ENCODE results near the gene DNAJC7.
A peak's percentile ranks its signal among the peaks of the same experiment; 100 is the strongest.

DNAJC7 gene

DNA sequence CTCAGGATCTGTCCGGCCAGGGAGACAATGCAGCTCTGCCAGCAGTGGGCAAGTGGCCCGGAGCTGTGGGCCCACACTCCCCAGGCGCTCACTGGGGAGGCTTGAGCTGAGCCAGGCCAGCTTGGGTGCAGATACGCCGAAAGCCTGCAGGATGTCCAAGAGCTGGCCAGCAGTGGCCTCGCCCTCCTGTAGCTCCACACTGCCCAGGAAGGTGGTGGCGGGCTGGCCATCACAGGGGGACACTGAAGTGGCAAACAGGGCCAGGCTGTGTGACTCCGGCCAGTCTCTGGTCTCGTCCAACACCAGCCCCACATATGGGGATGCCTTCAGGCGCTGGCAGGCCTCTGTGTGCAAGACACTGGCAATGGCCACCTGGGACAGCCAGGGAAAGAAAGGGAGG lies 23.6 kb upstream of the DNAJC7 start:
- Histone ChIP-seq H3K9me3 (ENCODE audit: severe bottlenecking) (no peaks in the 10 kb centered on the region), H3K27ac (no peak overlapping the region), H3K4me3 (ENCODE audit: low read depth, low read length) (no peak overlapping the region), H3K36me3 (no peaks in the 10 kb centered on the region; the same call in 1 of the 2 replicates), H3K27me3 (ENCODE audit: insufficient read depth, low read depth, severe bottlenecking) (no peaks in the 10 kb centered on the region)
- TF ChIP-seq CTCF (IDR thresholded peaks at IDR 0.05; ENCODE audit: low read depth, low read length): no peak
- no peak for DNase-seq

DNA sequence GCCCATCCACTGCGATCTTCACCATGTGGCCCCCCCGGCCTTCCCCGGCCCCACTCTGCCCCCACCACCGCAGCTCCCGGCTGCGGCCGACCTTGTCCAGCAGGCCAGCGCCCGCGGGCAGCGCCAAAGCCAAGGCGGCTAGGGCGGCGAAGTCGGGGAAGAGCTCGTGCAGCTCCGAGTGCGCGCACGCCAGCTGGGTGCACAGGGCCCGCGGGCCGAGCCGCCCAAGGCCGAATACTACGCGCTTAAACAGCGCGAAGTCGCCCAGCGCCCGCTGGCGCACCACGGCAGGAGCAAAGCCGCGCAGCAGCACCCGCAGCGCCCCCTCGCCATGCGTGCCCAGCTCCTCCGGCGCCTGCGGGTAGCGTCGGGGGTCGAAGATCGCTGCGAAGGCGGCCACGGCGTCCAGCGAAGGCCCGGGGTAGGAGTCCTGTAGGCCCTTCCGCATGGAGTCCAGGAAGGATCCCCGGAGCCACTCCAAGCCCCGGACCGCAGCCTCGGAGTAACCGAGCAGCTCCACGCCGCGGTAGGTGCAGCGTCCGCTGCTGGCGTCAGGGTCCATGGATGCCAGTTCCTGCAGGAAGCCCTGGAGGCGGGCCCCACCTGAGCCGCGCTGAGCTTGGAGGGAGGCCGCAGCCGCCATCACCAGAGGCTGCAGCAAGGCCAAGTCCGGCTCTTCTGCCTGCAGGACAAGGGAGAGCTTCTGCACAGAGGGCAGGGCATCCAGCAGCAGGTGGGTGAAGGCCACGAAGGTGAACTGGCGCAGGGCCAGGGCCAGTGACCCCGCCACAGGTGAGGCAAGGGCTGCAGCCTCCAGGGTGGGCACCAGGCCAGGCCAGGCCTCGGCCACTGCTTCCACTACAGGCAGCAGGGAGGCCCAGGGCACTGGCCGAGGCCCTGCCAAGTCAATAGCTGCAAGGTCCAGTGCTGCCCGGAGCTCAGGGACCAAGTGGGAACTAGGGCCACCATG lies 22.8 kb upstream of the DNAJC7 start:
- Histone ChIP-seq H3K4me3 (ENCODE audit: low read depth, low read length) (no peak overlapping the region), H3K27ac (no peak overlapping the region), H3K27me3 (ENCODE audit: insufficient read depth, low read depth, severe bottlenecking) (no peaks in the 10 kb centered on the region), H3K36me3 (no peaks in the 10 kb centered on the region; the same call in 1 of the 2 replicates), H3K9me3 (ENCODE audit: severe bottlenecking) (no peaks in the 10 kb centered on the region)
- no peak for DNase-seq
- no peak for TF ChIP-seq CTCF (IDR thresholded peaks at IDR 0.05; ENCODE audit: low read depth, low read length)

- no peaks in the 10 kb centered on the region for H3K27me3 ChIP-seq (ENCODE audit: insufficient read depth, low read depth, severe bottlenecking)
- no peak overlapping the region for H3K4me3 ChIP-seq (ENCODE audit: low read depth, low read length)
- no peaks in the 10 kb centered on the region; the same call in 1 of the 2 replicates for H3K36me3 ChIP-seq
- H3K9me3 ChIP-seq (ENCODE audit: severe bottlenecking): no peaks in the 10 kb centered on the region
- DNase-seq: no peak
- TF ChIP-seq CTCF (IDR thresholded peaks at IDR 0.05; ENCODE audit: low read depth, low read length): no peak
- no peak overlapping the region for H3K27ac ChIP-seq
These were observed 21.2 kb upstream of the DNAJC7 start for GRCh38 chr17:42038221-42038973.

GRCh38 chr17:42034059-42034458 lies 16.8 kb upstream of the DNAJC7 start:
- H3K27ac ChIP-seq: no peak overlapping the region
- no peak for TF ChIP-seq CTCF (IDR thresholded peaks at IDR 0.05; ENCODE audit: low read depth, low read length)
- H3K27me3 ChIP-seq (ENCODE audit: insufficient read depth, low read depth, severe bottlenecking): no peaks in the 10 kb centered on the region
- DNase-seq: peak; percentile 55
- no peaks in the 10 kb centered on the region for H3K9me3 ChIP-seq (ENCODE audit: severe bottlenecking)
- no peaks in the 10 kb centered on the region for H3K36me3 ChIP-seq
- no peak overlapping the region for H3K4me3 ChIP-seq (ENCODE audit: low read depth, low read length)

- TF ChIP-seq CTCF (IDR thresholded peaks at IDR 0.05; ENCODE audit: low read depth, low read length): no peak
- DNase-seq: no peak
- no peaks in the 10 kb centered on the region for H3K36me3 ChIP-seq
- no peaks in the 10 kb centered on the region for H3K27me3 ChIP-seq (ENCODE audit: insufficient read depth, low read depth, severe bottlenecking)
- no peak overlapping the region for H3K4me3 ChIP-seq (ENCODE audit: low read depth, low read length)
- H3K27ac ChIP-seq: no peak overlapping the region
- no peaks in the 10 kb centered on the region for H3K9me3 ChIP-seq (ENCODE audit: severe bottlenecking)
These were observed 14.3 kb upstream of the DNAJC7 start for GRCh38 chr17:42031584-42031983.

All from WERI-Rb-1 (cell line).